ENCODE data around the gene ALG12.

GRCh38 chr22:49904040-49904369, 14.2 kb downstream of the ALG12 start:
- TF ChIP-seq EZH2 (IDR thresholded peaks at IDR 0.05; ENCODE audit: borderline replicate concordance, low read length) (no peak), CTCF (IDR thresholded peaks at IDR 0.05; ENCODE audit: low read length) (no peak)
